ENCODE results near the gene PGAM2.
A peak's percentile ranks its signal among the peaks of the same experiment; 100 is the strongest.

The PGAM2 gene

GRCh38 chr7:44094883-44095592, 29.7 kb upstream of the PGAM2 start:
- Mint-ChIP-seq H3K36me3 (ENCODE audit: low read depth) (no peaks in the 10 kb centered on the region), H3K4me3 (no peak overlapping the region), H3K9me3 (peaks cover 3% of the 10 kb centered on the region), H3K4me1 (peaks cover 31% of the 10 kb centered on the region), H3K27me3 (ENCODE audit: low read depth, poor library complexity) (peaks cover 16% of the 10 kb centered on the region), H3K27ac (no peak overlapping the region)
- TF ChIP-seq CTCF (IDR thresholded peaks at IDR 0.05) = no peak
- DNase-seq = no peak

GRCh38 chr7:44094365-44094764, 29.0 kb upstream of the PGAM2 start:
- Mint-ChIP-seq H3K4me3 (no peak overlapping the region), H3K4me1 (peaks cover 25% of the 10 kb centered on the region), H3K9me3 (peaks cover 3% of the 10 kb centered on the region), H3K27ac (no peak overlapping the region), H3K27me3 (ENCODE audit: low read depth, poor library complexity) (peaks cover 16% of the 10 kb centered on the region), H3K36me3 (ENCODE audit: low read depth) (no peaks in the 10 kb centered on the region)
- no peak for DNase-seq
- no peak for TF ChIP-seq CTCF (IDR thresholded peaks at IDR 0.05)

- Mint-ChIP-seq H3K27ac (peak overlapping the region; percentile 45), H3K27me3 (ENCODE audit: low read depth, poor library complexity) (peaks cover 16% of the 10 kb centered on the region), H3K4me1 (peaks cover 33% of the 10 kb centered on the region), H3K9me3 (peaks cover 3% of the 10 kb centered on the region), H3K36me3 (ENCODE audit: low read depth) (no peaks in the 10 kb centered on the region), H3K4me3 (no peak overlapping the region)
- no peak for TF ChIP-seq CTCF (IDR thresholded peaks at IDR 0.05)
- DNase-seq = no peak
Observed at GRCh38 chr7:44093102-44093641, 27.8 kb upstream of the PGAM2 start.

GRCh38 chr7:44087911-44088838, 22.8 kb upstream of the PGAM2 start:
- no peak overlapping the region for H3K4me3 Mint-ChIP-seq
- no peak for DNase-seq
- H3K27ac Mint-ChIP-seq = no peak overlapping the region
- peaks cover 3% of the 10 kb centered on the region for H3K9me3 Mint-ChIP-seq
- no peak for TF ChIP-seq CTCF (IDR thresholded peaks at IDR 0.05)
- peaks cover 54% of the 10 kb centered on the region for H3K4me1 Mint-ChIP-seq
- H3K27me3 Mint-ChIP-seq (ENCODE audit: low read depth, poor library complexity) = peaks cover 23% of the 10 kb centered on the region
- no peaks in the 10 kb centered on the region for H3K36me3 Mint-ChIP-seq (ENCODE audit: low read depth)

GRCh38 chr7:44086627-44087026, 21.3 kb upstream of the PGAM2 start:
- no peak for TF ChIP-seq CTCF (IDR thresholded peaks at IDR 0.05)
- Mint-ChIP-seq H3K4me1 (peaks cover 52% of the 10 kb centered on the region), H3K36me3 (ENCODE audit: low read depth) (no peaks in the 10 kb centered on the region), H3K27me3 (ENCODE audit: low read depth, poor library complexity) (peaks cover 15% of the 10 kb centered on the region), H3K4me3 (no peak overlapping the region), H3K9me3 (no peaks in the 10 kb centered on the region), H3K27ac (no peak overlapping the region)
- DNase-seq = no peak
